SH-SY5Y (cell line): ENCODE data around the gene OR4M2.
"Not testable (repeated sequence)": the region's sequence is repeated elsewhere in the genome, so short reads cannot be mapped to it uniquely, and the experiment has no call there.

Experiments
- GATA2 ChIP-seq: IDR thresholded peaks from 2 replicates; pipeline ENCODE4 v1.6.1; 2011; ENCODE audit warnings: mild to moderate bottlenecking, low read depth, low read length
- GATA3 ChIP-seq: IDR thresholded peaks from 2 replicates; pipeline ENCODE4 v1.6.1; 2011; ENCODE audit warnings: low read depth, mild to moderate bottlenecking, low read length, moderate library complexity

OR4M2 gene

DNA sequence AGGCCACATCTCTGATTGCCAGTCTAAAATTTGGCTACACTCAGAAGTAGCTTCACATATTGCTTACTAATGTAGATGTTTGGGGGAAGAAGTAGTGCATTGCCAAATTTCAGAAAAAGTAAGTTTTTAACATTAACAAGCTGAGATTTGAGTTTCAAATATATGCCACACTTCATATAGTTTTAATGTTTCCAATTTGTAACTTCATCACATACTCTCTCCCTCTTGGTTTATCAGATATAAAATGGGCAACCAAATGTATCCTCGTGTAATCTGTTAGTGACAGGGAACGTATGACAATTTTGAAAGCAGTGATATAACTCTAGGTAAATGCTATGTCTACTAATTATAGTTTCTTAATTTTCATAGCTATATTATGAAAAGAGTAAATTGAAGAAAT, at the start of gene OR4M2:
TSS of gene OR4M2 (plus strand) at position 301 of the 400 bp plus-strand sequence. CDS start at position 399, 98 bp downstream.
- not testable (repeated sequence) for TF ChIP-seq GATA2, GATA3
